GM12864 (cell line): Measurements from ENCODE around the gene MTMR2.

Experiments used
- DNase-seq: peaks from one replicate; pipeline ENCODE4 v3.0.0-alpha.2; 2011; ENCODE audit warnings: low read depth
- H3K4me3 ChIP-seq: 2 replicates; pipeline ENCODE4 v1.5.1; 2011; ENCODE audit warnings: mild to moderate bottlenecking, low read depth, low read length, control low read depth
- TF ChIP-seq, protein P1 (sequence below): IDR thresholded peaks from 2 replicates; pipeline ENCODE4 v1.5.1; 2011; ENCODE audit warnings: low read depth, mild to moderate bottlenecking, moderate library complexity, low read length, control low read depth, inconsistent platforms; ENCODE audit errors: missing control alignments

The MTMR2 gene

GRCh38 chr11:95944623-95945022 is 20.7 kb upstream of the MTMR2 start:
- TF ChIP-seq, protein P1, sequence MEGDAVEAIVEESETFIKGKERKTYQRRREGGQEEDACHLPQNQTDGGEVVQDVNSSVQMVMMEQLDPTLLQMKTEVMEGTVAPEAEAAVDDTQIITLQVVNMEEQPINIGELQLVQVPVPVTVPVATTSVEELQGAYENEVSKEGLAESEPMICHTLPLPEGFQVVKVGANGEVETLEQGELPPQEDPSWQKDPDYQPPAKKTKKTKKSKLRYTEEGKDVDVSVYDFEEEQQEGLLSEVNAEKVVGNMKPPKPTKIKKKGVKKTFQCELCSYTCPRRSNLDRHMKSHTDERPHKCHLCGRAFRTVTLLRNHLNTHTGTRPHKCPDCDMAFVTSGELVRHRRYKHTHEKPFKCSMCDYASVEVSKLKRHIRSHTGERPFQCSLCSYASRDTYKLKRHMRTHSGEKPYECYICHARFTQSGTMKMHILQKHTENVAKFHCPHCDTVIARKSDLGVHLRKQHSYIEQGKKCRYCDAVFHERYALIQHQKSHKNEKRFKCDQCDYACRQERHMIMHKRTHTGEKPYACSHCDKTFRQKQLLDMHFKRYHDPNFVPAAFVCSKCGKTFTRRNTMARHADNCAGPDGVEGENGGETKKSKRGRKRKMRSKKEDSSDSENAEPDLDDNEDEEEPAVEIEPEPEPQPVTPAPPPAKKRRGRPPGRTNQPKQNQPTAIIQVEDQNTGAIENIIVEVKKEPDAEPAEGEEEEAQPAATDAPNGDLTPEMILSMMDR: no peak
- no peak overlapping the region for H3K4me3 ChIP-seq
- no peak for DNase-seq

DNA sequence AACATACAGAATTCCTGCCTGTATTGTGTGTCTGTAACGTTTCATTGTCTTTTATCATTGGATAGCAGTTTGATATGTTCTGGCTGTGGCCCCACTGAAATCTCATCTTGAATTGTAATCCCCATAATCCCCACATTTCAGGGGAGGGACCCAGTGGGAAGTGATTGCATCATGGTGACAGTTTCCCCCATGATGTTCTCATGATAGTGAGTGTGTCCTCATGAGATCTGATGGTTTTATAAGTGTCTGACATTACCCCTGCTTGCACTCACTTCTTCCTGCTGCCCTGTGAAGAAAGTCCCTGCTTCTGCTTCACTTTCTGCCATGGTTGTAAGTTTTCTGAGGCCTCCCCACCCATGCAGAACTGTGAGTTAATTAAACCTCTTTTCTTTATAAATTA is 19.6 kb upstream of the MTMR2 start:
- TF ChIP-seq, protein P1: no peak
- no peak overlapping the region for H3K4me3 ChIP-seq
- DNase-seq: no peak

GRCh38 chr11:95939091-95939490 is 15.2 kb upstream of the MTMR2 start:
- H3K4me3 ChIP-seq: no peak overlapping the region
- TF ChIP-seq, protein P1: no peak
- no peak for DNase-seq

DNA sequence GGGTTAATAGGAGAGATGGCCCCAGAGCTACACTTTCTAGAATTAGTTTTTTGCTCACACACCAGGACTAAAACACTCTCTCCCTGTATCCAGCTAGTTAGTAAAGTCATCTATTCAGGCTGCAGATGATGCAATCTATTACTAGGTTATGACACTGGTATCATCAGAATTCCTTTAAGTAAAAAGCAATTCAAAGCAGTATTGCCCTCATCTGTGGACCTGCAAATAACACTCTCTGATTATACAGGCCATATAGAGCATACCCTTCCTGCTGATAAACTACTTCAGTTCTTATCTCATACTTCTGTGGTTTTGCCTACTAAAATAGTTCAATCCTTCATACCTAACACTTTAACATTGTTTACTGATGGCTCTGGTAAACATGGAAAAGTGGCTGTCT is 13.5 kb upstream of the MTMR2 start:
- H3K4me3 ChIP-seq: no peak overlapping the region
- DNase-seq: no peak
- TF ChIP-seq, protein P1: no peak

GRCh38 chr11:95933594-95933993 is 9.7 kb upstream of the MTMR2 start:
- no peak for DNase-seq
- TF ChIP-seq, protein P1: no peak
- H3K4me3 ChIP-seq: no peak overlapping the region

DNA sequence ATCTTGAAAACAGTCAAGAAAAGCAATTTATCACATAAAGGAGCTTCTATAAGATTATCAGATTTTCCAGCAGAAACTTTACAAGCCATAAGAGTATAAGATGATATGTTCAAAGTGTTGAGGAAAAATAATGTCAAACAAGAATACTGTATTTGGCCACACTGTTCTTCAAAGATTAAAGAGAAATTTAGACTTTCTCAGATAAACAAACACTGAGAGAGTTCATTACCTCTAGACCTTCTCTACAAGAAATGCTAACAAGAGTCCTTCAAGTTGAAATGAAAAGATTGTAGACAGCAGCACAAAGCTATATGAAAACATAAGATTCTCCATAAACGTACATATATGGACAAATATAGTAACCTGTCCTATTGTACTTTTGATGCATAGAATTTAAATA is 8.0 kb upstream of the MTMR2 start:
- H3K4me3 ChIP-seq: no peak overlapping the region
- no peak for DNase-seq
- TF ChIP-seq, protein P1: no peak

- no peak for DNase-seq
- TF ChIP-seq, protein P1: no peak
- H3K4me3 ChIP-seq: no peak overlapping the region
Measured at GRCh38 chr11:95930948-95931347, 7.0 kb upstream of the MTMR2 start.
